ENCODE data around the gene GDE1. TPM values are rescaled to one million over a fixed set of nuclear protein-coding genes. Genes with fewer than 3 reads are reported as not detected.

Gene GDE1
- total and polyA plus RNA-seq, 2 of the 4 experiments (the other 2 are of a cell fraction): 50.1 to 62.4 TPM

GRCh38 chr16:19460397-19460796 lies 61.5 kb downstream of the GDE1 start:
- DNase-seq: no peak
- Histone ChIP-seq H4K8ac (ENCODE audit: low read depth in 2 of 2, low read length in 2 of 2) (no peak overlapping the region), H3K14ac (replicated peaks; ENCODE audit: low read depth, low read length) (no peak overlapping the region), H2BK5ac (ENCODE audit: low read depth, low read length, poor library complexity, severe bottlenecking) (no peak overlapping the region), H3K27me3 (ENCODE audit: control insufficient read depth, insufficient read depth, low read length) (no peaks in the 10 kb centered on the region), H3K23ac (ENCODE audit: low read depth, low read length) (no peak overlapping the region), H2BK20ac (ENCODE audit: low read depth, low read length) (no peak overlapping the region), H3K9me3 (ENCODE audit: control insufficient read depth, insufficient read depth, low read length) (no peaks in the 10 kb centered on the region), H3K18ac (ENCODE audit: low read depth, low read length) (no peak overlapping the region), H2AFZ (replicated peaks; ENCODE audit: low read length, poor library complexity) (no peak overlapping the region), H4K91ac (ENCODE audit: insufficient read depth, low read depth, low read length) (no peak overlapping the region), H2AK9ac (replicated peaks; ENCODE audit: low read depth, low read length, poor library complexity) (no peak overlapping the region), H2BK15ac (ENCODE audit: low read depth, low read length) (no peak overlapping the region), H3K4me2 (ENCODE audit: low read depth, low read length) (no peak overlapping the region), H2BK120ac (ENCODE audit: low read depth, low read length) (no peak overlapping the region), H4K5ac (ENCODE audit: low read depth, low read length) (no peak overlapping the region), H2AK5ac (ENCODE audit: low read depth, low read length) (no peak overlapping the region), H3K56ac (ENCODE audit: extremely low read depth, insufficient read depth, low read length) (no peak overlapping the region), H3K4ac (ENCODE audit: low read depth, low read length) (no peak overlapping the region), H3K9ac (ENCODE audit: low read depth, low read length) (no peak overlapping the region), H4K20me1 (ENCODE audit: insufficient read depth, low read length) (no peaks in the 10 kb centered on the region), H3K27ac (ENCODE audit: insufficient read depth, low read length) (no peak overlapping the region), H3K36me3 (ENCODE audit: control insufficient read depth, insufficient read depth, low read length) (no peaks in the 10 kb centered on the region), H3K9me1 (ENCODE audit: insufficient read depth, low read length) (no peaks in the 10 kb centered on the region), H3K79me1 (ENCODE audit: low read depth in 1 of 2, low read length in 2 of 2) (no peaks in the 10 kb centered on the region), H3K4me1 (ENCODE audit: control insufficient read depth, insufficient read depth, low read length) (no peaks in the 10 kb centered on the region), H3K4me3 (ENCODE audit: insufficient read depth, low read depth, low read length) (no peak overlapping the region)
- dilution Hi-C loops (cut with HindIII; ENCODE audit: low sequenced_read_pairs, unreplicated experiment): no loop called here
- ChIA-PET POLR2A (ENCODE audit: unreplicated experiment) (no interaction called here), CTCF (no interaction called here)
- no CpG with 5 or more reads among the region's 2 CpGs for WGBS, 2 experiments (ENCODE audit: extremely low coverage in 2 of 2, insufficient read length in 1 of 2)
- TF ChIP-seq MAZ (IDR thresholded peaks at IDR 0.05; ENCODE audit: borderline replicate concordance, low read depth, low read length) (no peak), MAFK (IDR thresholded peaks at IDR 0.05; ENCODE audit: low read depth, low read length) (no peak), POLR2A (IDR thresholded peaks at IDR 0.05; ENCODE audit: low read depth, low read length) (no peak), RAD21 (IDR thresholded peaks at IDR 0.05; ENCODE audit: low read length) (no peak), BHLHE40 (IDR thresholded peaks at IDR 0.05; ENCODE audit: low read depth, low read length) (no peak), FOS (IDR thresholded peaks at IDR 0.05; ENCODE audit: low read depth, low read length) (no peak), RFX5 (IDR thresholded peaks at IDR 0.05; ENCODE audit: low read depth, low read length) (no peak), CHD1 (IDR thresholded peaks at IDR 0.05; ENCODE audit: low read depth, low read length) (no peak), MXI1 (IDR thresholded peaks at IDR 0.05; ENCODE audit: borderline replicate concordance, low read depth, low read length) (no peak), RCOR1 (IDR thresholded peaks at IDR 0.05; ENCODE audit: insufficient replicate concordance, low read length) (no peak), SMC3 (IDR thresholded peaks at IDR 0.05; ENCODE audit: low read depth, low read length) (no peak), CEBPB (IDR thresholded peaks at IDR 0.05; ENCODE audit: low read depth, low read length) (no peak)
- TF ChIP-seq, protein P1, sequence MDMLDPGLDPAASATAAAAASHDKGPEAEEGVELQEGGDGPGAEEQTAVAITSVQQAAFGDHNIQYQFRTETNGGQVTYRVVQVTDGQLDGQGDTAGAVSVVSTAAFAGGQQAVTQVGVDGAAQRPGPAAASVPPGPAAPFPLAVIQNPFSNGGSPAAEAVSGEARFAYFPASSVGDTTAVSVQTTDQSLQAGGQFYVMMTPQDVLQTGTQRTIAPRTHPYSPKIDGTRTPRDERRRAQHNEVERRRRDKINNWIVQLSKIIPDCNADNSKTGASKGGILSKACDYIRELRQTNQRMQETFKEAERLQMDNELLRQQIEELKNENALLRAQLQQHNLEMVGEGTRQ (IDR thresholded peaks at IDR 0.05; ENCODE audit: low read depth, low read length): no peak
- TF ChIP-seq, protein P2, sequence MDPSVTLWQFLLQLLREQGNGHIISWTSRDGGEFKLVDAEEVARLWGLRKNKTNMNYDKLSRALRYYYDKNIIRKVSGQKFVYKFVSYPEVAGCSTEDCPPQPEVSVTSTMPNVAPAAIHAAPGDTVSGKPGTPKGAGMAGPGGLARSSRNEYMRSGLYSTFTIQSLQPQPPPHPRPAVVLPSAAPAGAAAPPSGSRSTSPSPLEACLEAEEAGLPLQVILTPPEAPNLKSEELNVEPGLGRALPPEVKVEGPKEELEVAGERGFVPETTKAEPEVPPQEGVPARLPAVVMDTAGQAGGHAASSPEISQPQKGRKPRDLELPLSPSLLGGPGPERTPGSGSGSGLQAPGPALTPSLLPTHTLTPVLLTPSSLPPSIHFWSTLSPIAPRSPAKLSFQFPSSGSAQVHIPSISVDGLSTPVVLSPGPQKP (IDR thresholded peaks at IDR 0.05; ENCODE audit: borderline replicate concordance, low read depth, low read length): no peak
- TF ChIP-seq, protein P3, sequence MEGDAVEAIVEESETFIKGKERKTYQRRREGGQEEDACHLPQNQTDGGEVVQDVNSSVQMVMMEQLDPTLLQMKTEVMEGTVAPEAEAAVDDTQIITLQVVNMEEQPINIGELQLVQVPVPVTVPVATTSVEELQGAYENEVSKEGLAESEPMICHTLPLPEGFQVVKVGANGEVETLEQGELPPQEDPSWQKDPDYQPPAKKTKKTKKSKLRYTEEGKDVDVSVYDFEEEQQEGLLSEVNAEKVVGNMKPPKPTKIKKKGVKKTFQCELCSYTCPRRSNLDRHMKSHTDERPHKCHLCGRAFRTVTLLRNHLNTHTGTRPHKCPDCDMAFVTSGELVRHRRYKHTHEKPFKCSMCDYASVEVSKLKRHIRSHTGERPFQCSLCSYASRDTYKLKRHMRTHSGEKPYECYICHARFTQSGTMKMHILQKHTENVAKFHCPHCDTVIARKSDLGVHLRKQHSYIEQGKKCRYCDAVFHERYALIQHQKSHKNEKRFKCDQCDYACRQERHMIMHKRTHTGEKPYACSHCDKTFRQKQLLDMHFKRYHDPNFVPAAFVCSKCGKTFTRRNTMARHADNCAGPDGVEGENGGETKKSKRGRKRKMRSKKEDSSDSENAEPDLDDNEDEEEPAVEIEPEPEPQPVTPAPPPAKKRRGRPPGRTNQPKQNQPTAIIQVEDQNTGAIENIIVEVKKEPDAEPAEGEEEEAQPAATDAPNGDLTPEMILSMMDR (conservative IDR thresholded peaks at IDR 0.05; ENCODE audit: low read depth, low read length): no peak
- ATAC-seq (ENCODE audit: low read depth): no peak
- in situ Hi-C loops (cut with MboI; ENCODE audit: low sequenced_read_pairs): no loop called here
- intact Hi-C loops (cut with micrococcal nuclease): no loop called here
- no TSS peak for BruUV-seq (replicated peaks)

Measured in IMR-90 (cell line).